ENCODE data around the gene HOXC6. TPM values are rescaled to one million over a fixed set of nuclear protein-coding genes. Genes with fewer than 3 reads are reported as not detected.

Gene HOXC6
- total and polyA plus RNA-seq, 2 of the 13 experiments (the other 11 are each of a cell fraction or from before 2014, with no cell fraction given): not detected

DNA sequence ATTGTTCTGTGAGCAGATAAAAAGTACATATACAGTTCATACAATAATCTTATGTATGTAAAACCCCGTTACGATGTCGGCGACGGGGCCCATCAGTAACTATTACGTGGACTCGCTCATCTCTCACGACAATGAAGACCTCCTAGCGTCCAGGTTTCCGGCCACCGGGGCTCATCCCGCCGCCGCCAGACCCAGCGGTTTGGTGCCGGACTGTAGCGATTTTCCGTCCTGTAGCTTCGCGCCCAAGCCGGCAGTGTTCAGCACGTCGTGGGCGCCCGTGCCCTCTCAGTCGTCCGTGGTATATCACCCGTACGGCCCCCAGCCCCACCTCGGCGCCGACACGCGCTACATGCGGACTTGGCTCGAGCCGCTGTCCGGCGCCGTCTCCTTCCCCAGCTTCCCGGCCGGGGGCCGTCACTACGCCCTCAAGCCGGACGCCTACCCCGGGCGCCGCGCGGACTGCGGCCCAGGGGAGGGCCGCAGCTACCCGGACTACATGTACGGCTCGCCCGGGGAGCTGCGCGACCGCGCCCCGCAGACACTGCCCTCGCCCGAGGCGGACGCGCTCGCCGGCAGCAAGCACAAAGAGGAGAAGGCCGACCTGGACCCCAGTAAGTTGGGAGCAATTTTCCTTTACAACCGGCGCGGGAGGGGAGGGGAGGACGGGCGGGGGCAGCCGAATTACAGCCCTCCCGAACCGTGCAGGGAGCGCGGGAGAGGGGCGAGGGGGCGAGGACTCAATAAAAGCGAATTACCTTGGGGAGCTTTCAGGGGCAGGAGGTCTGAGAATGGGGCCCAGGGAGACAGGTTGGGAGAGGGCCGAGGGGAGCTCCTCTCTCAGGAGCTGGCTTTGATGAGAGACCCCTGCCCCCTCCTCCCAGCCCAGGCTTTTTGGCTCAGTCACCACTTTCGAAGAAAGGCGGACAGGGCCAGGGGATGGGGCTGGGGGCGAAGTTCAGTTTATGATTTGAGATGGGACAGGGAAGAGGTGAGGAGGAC lies 27.8 kb upstream of the HOXC6 start, which contains the start of gene HOXC9 (continued):
- TF ChIP-seq RNF219 (CRISPR knock-in tag; IDR thresholded peaks at IDR 0.05): no peak
- TF ChIP-seq NAIF1 (CRISPR knock-in tag; IDR thresholded peaks at IDR 0.05; ENCODE audit: borderline replicate concordance): no peak
- no peak for TF ChIP-seq KDM4B (CRISPR knock-in tag; IDR thresholded peaks at IDR 0.05)
- TF ChIP-seq GLI4 (CRISPR knock-in tag; IDR thresholded peaks at IDR 0.05; ENCODE audit: borderline replicate concordance): no peak
- TF ChIP-seq ONECUT2 (CRISPR knock-in tag; IDR thresholded peaks at IDR 0.05): no peak
- no peak for TF ChIP-seq U2AF2 (IDR thresholded peaks at IDR 0.05; ENCODE audit: low read depth, low read length)
- TF ChIP-seq ZNF589 (CRISPR knock-in tag; conservative IDR thresholded peaks at IDR 0.05): no peak
- TF ChIP-seq CCDC6 (CRISPR knock-in tag; IDR thresholded peaks at IDR 0.05): no peak
- no peak for TF ChIP-seq ZSCAN25 (CRISPR knock-in tag; IDR thresholded peaks at IDR 0.05)
- TF ChIP-seq KAT2B (IDR thresholded peaks at IDR 0.05; ENCODE audit: borderline replicate concordance, low read depth, low read length): no peak
- no peak for TF ChIP-seq ZMYM4 (CRISPR knock-in tag; IDR thresholded peaks at IDR 0.05)
- TF ChIP-seq, protein P1, sequence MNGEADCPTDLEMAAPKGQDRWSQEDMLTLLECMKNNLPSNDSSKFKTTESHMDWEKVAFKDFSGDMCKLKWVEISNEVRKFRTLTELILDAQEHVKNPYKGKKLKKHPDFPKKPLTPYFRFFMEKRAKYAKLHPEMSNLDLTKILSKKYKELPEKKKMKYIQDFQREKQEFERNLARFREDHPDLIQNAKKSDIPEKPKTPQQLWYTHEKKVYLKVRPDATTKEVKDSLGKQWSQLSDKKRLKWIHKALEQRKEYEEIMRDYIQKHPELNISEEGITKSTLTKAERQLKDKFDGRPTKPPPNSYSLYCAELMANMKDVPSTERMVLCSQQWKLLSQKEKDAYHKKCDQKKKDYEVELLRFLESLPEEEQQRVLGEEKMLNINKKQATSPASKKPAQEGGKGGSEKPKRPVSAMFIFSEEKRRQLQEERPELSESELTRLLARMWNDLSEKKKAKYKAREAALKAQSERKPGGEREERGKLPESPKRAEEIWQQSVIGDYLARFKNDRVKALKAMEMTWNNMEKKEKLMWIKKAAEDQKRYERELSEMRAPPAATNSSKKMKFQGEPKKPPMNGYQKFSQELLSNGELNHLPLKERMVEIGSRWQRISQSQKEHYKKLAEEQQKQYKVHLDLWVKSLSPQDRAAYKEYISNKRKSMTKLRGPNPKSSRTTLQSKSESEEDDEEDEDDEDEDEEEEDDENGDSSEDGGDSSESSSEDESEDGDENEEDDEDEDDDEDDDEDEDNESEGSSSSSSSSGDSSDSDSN (CRISPR knock-in tag; IDR thresholded peaks at IDR 0.05): peak; percentile 87
- no peak for TF ChIP-seq ZNF766 (CRISPR knock-in tag; IDR thresholded peaks at IDR 0.05; ENCODE audit: borderline replicate concordance)
- TF ChIP-seq NFIB (CRISPR knock-in tag; IDR thresholded peaks at IDR 0.05; ENCODE audit: borderline replicate concordance): no peak
- no peak for TF ChIP-seq SIX4 (CRISPR knock-in tag; IDR thresholded peaks at IDR 0.05)
- no peak for TF ChIP-seq ZNF33B (CRISPR knock-in tag; IDR thresholded peaks at IDR 0.05)
- TF ChIP-seq ZSCAN21 (CRISPR knock-in tag; IDR thresholded peaks at IDR 0.05; ENCODE audit: borderline replicate concordance): no peak; the same call in 1 of the 2 replicates
- no peak for TF ChIP-seq ZNF20 (CRISPR knock-in tag; IDR thresholded peaks at IDR 0.05)
- TF ChIP-seq KLF13 (CRISPR knock-in tag; IDR thresholded peaks at IDR 0.05): no peak
- peak; percentile 48 for TF ChIP-seq HNRNPLL (IDR thresholded peaks at IDR 0.05; ENCODE audit: low read depth, low read length, poor library complexity, severe bottlenecking)
- TF ChIP-seq ZNF136 (CRISPR knock-in tag; IDR thresholded peaks at IDR 0.05; ENCODE audit: low read depth): no peak
- TF ChIP-seq RCOR2 (CRISPR knock-in tag; IDR thresholded peaks at IDR 0.05): no peak
- no peak for TF ChIP-seq STAG1 (CRISPR knock-in tag; IDR thresholded peaks at IDR 0.05)
- TF ChIP-seq HMGA1 (CRISPR knock-in tag; conservative IDR thresholded peaks at IDR 0.05): no peak
- no peak for TF ChIP-seq KDM5A (IDR thresholded peaks at IDR 0.05; ENCODE audit: borderline replicate concordance, low read length)
- TF ChIP-seq HOXA5 (CRISPR knock-in tag; IDR thresholded peaks at IDR 0.05): no peak
- no peak for TF ChIP-seq ZNF10 (CRISPR knock-in tag; IDR thresholded peaks at IDR 0.05; ENCODE audit: borderline replicate concordance, low read depth)

Data from HepG2 (cell line).